ENCODE measurements around the gene NCAPG2. TPM values are rescaled to one million over a fixed set of nuclear protein-coding genes. Genes with fewer than 3 reads are reported as not detected.

Gene NCAPG2
- total RNA-seq, 6 experiments from 2014 or later: 2.7 to 4.8 (median 4.2) TPM

GRCh38 chr7:158724658-158725505 is 20.3 kb upstream of the NCAPG2 start:
- 83% methylated on average over 16 of the region's 21 CpGs for WGBS (ENCODE audit: insufficient coverage, low coverage, low lambda C conversion rate, missing lambda C conversion rate)
- Histone ChIP-seq H3K9me3 (no peaks in the 10 kb centered on the region), H3K27ac (no peak overlapping the region), H3K27me3 (no peaks in the 10 kb centered on the region), H3K36me3 (no peaks in the 10 kb centered on the region), H3K4me1 (no peaks in the 10 kb centered on the region), H3K4me3 (no peak overlapping the region)
- TF ChIP-seq CTCF (IDR thresholded peaks at IDR 0.05) (no peak), POLR2A (IDR thresholded peaks at IDR 0.05) (no peak)
- DNase-seq (no peak), ATAC-seq (no peak)
- intact Hi-C loops (cut with DNase I): no loop called here

- Histone ChIP-seq H3K27ac (no peak overlapping the region), H3K27me3 (no peaks in the 10 kb centered on the region), H3K4me1 (no peaks in the 10 kb centered on the region), H3K4me3 (no peak overlapping the region), H3K9me3 (no peaks in the 10 kb centered on the region), H3K36me3 (no peaks in the 10 kb centered on the region)
- ATAC-seq (no peak), DNase-seq (no peak)
- TF ChIP-seq POLR2A (IDR thresholded peaks at IDR 0.05): no peak
- intact Hi-C loops (cut with DNase I): no loop called here
- WGBS (ENCODE audit: insufficient coverage, low coverage, low lambda C conversion rate, missing lambda C conversion rate): 78% methylated on average over 7 of the region's 12 CpGs
Observed at GRCh38 chr7:158723714-158724385, 19.2 kb upstream of the NCAPG2 start.

GRCh38 chr7:158723266-158723665 is 18.7 kb upstream of the NCAPG2 start:
- H3K27ac ChIP-seq: no peak overlapping the region
- H3K4me1 ChIP-seq: no peaks in the 10 kb centered on the region
- no peak for TF ChIP-seq POLR2A (IDR thresholded peaks at IDR 0.05)
- no peak for TF ChIP-seq CTCF (IDR thresholded peaks at IDR 0.05)
- no peaks in the 10 kb centered on the region for H3K27me3 ChIP-seq
- H3K4me3 ChIP-seq: no peak overlapping the region
- 77% methylated on average over 6 of the region's 13 CpGs for WGBS (ENCODE audit: insufficient coverage, low coverage, low lambda C conversion rate, missing lambda C conversion rate)
- no peaks in the 10 kb centered on the region for H3K9me3 ChIP-seq
- no peak for ATAC-seq
- no peak for DNase-seq
- intact Hi-C loops (cut with DNase I): no loop called here
- no peaks in the 10 kb centered on the region for H3K36me3 ChIP-seq

- H3K4me3 ChIP-seq: no peak overlapping the region
- no peaks in the 10 kb centered on the region for H3K27me3 ChIP-seq
- intact Hi-C loops (cut with DNase I): no loop called here
- ATAC-seq (no peak), DNase-seq (no peak)
- TF ChIP-seq POLR2A (IDR thresholded peaks at IDR 0.05) (no peak), CTCF (IDR thresholded peaks at IDR 0.05) (no peak)
- H3K4me1 ChIP-seq: no peaks in the 10 kb centered on the region
- no peak overlapping the region for H3K27ac ChIP-seq
- H3K9me3 ChIP-seq: no peaks in the 10 kb centered on the region
- WGBS (ENCODE audit: insufficient coverage, low coverage, low lambda C conversion rate, missing lambda C conversion rate): 86% methylated on average over 3 of the region's 6 CpGs
- H3K36me3 ChIP-seq: no peaks in the 10 kb centered on the region
Observed at GRCh38 chr7:158722574-158723237, 18.1 kb upstream of the NCAPG2 start.

- no peak overlapping the region for H3K27ac ChIP-seq
- no peak for ATAC-seq
- H3K36me3 ChIP-seq: no peaks in the 10 kb centered on the region
- DNase-seq: no peak
- no peaks in the 10 kb centered on the region for H3K9me3 ChIP-seq
- no peak overlapping the region for H3K4me3 ChIP-seq
- H3K27me3 ChIP-seq: no peaks in the 10 kb centered on the region
- TF ChIP-seq POLR2A (IDR thresholded peaks at IDR 0.05): no peak
- no peak for TF ChIP-seq CTCF (IDR thresholded peaks at IDR 0.05)
- 65% methylated on average over 9 of the region's 9 CpGs for WGBS (ENCODE audit: insufficient coverage, low coverage, low lambda C conversion rate, missing lambda C conversion rate)
- H3K4me1 ChIP-seq: no peaks in the 10 kb centered on the region
- intact Hi-C loops (cut with DNase I): no loop called here
Observed at GRCh38 chr7:158720112-158720511, 15.5 kb upstream of the NCAPG2 start.
